ENCODE measurements around the gene SLC38A5.

Gene SLC38A5

DNA sequence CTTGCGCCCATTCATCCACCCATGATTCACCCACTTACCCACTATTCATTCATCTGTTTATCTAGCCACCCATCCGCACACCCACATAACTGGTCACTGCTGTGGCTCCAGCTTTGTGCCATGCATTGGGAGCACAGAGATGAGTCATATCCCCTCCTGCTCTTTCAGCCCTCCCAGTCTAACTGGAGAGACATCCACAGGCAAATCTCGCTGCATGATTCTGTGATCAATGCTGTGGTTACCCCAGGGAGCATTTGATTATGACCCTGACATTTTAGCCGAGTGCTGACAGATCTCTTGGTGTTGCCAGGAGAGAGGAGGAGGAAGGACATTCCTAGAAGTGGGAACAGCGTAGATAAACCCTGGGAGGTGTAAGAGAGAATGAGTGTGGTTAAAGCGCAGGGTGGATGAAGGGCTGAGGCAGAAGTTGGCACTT lies 28.3 kb upstream of the SLC38A5 start:
- H3F3A ChIP-seq (ENCODE audit: low read depth), result no peaks in the 10 kb centered on the region
- H3K4me3 ChIP-seq (ENCODE audit: low read length, poor library complexity, severe bottlenecking), result no peak overlapping the region
- no peak overlapping the region for H3K9ac ChIP-seq (ENCODE audit: low read depth, low read length, poor library complexity, severe bottlenecking)
- H3K27me3 ChIP-seq (ENCODE audit: insufficient read depth, low read length, poor library complexity, severe bottlenecking), result no peaks in the 10 kb centered on the region
- no peaks in the 10 kb centered on the region for H4K20me1 ChIP-seq (ENCODE audit: insufficient read depth, low read length, poor library complexity, severe bottlenecking)
- H3K9me2 ChIP-seq (replicated peaks; ENCODE audit: low read depth, low read length), result no peaks in the 10 kb centered on the region
- no peaks in the 10 kb centered on the region for H3K36me3 ChIP-seq (ENCODE audit: insufficient read depth, low read length)
- H3K9me3 ChIP-seq (ENCODE audit: insufficient read depth, low read depth, low read length), result no peaks in the 10 kb centered on the region
- TF ChIP-seq EZH2phosphoT487 (IDR thresholded peaks at IDR 0.05; ENCODE audit: borderline replicate concordance), result no peak
- no peak for TF ChIP-seq CTCF (conservative IDR thresholded peaks at IDR 0.05; ENCODE audit: low read length)
- no peaks in the 10 kb centered on the region for H3K4me1 ChIP-seq (ENCODE audit: insufficient read depth, low read length, poor library complexity, severe bottlenecking)
- H2AFZ ChIP-seq (ENCODE audit: low read length), result no peak overlapping the region
- H3K4me2 ChIP-seq (ENCODE audit: low read depth, low read length, poor library complexity, severe bottlenecking), result no peak overlapping the region
- H3K79me2 ChIP-seq (ENCODE audit: insufficient read depth, low read length), result no peaks in the 10 kb centered on the region

- H3F3A ChIP-seq (ENCODE audit: low read depth), result no peaks in the 10 kb centered on the region
- H4K20me1 ChIP-seq (ENCODE audit: insufficient read depth, low read length, poor library complexity, severe bottlenecking), result no peaks in the 10 kb centered on the region
- no peaks in the 10 kb centered on the region for H3K36me3 ChIP-seq (ENCODE audit: insufficient read depth, low read length)
- H3K9me2 ChIP-seq (replicated peaks; ENCODE audit: low read depth, low read length), result no peaks in the 10 kb centered on the region
- no peak overlapping the region for H3K4me2 ChIP-seq (ENCODE audit: low read depth, low read length, poor library complexity, severe bottlenecking)
- no peaks in the 10 kb centered on the region for H3K27me3 ChIP-seq (ENCODE audit: insufficient read depth, low read length, poor library complexity, severe bottlenecking)
- no peaks in the 10 kb centered on the region for H3K9me3 ChIP-seq (ENCODE audit: insufficient read depth, low read depth, low read length)
- H3K4me3 ChIP-seq (ENCODE audit: low read length, poor library complexity, severe bottlenecking), result no peak overlapping the region
- H2AFZ ChIP-seq (ENCODE audit: low read length), result no peak overlapping the region
- no peaks in the 10 kb centered on the region for H3K79me2 ChIP-seq (ENCODE audit: insufficient read depth, low read length)
- no peak overlapping the region for H3K9ac ChIP-seq (ENCODE audit: low read depth, low read length, poor library complexity, severe bottlenecking)
- no peak for TF ChIP-seq EZH2phosphoT487 (IDR thresholded peaks at IDR 0.05; ENCODE audit: borderline replicate concordance)
- TF ChIP-seq CTCF (conservative IDR thresholded peaks at IDR 0.05; ENCODE audit: low read length), result no peak
- no peaks in the 10 kb centered on the region for H3K4me1 ChIP-seq (ENCODE audit: insufficient read depth, low read length, poor library complexity, severe bottlenecking)
These were observed 27.8 kb upstream of the SLC38A5 start for GRCh38 chrX:48497871-48498270.

DNA sequence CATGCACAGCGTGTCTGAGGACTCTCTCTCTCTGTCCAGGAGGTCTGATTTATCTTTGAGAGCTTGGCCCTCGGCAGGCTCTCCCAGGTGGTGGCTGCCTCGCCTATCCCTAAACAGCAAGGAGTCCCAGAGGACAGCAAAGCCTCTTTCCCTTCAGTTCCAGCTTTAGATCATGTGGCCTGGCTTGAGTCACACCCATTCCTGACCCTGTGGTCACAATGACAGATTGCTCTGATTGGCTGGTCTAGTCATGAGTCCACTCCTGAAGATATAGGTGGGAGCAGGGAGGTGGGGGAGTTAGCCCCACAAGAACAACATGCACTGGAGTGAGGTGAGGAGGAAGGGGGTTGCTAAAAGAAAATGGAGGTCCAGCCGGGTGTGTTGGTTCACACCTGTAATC lies 26.6 kb upstream of the SLC38A5 start:
- H3K36me3 ChIP-seq (ENCODE audit: insufficient read depth, low read length), result no peaks in the 10 kb centered on the region
- no peaks in the 10 kb centered on the region for H3F3A ChIP-seq (ENCODE audit: low read depth)
- TF ChIP-seq CTCF (conservative IDR thresholded peaks at IDR 0.05; ENCODE audit: low read length) (no peak), EZH2phosphoT487 (IDR thresholded peaks at IDR 0.05; ENCODE audit: borderline replicate concordance) (no peak)
- no peak overlapping the region for H3K9ac ChIP-seq (ENCODE audit: low read depth, low read length, poor library complexity, severe bottlenecking)
- no peaks in the 10 kb centered on the region for H3K9me3 ChIP-seq (ENCODE audit: insufficient read depth, low read depth, low read length)
- no peaks in the 10 kb centered on the region for H4K20me1 ChIP-seq (ENCODE audit: insufficient read depth, low read length, poor library complexity, severe bottlenecking)
- no peaks in the 10 kb centered on the region for H3K4me1 ChIP-seq (ENCODE audit: insufficient read depth, low read length, poor library complexity, severe bottlenecking)
- no peak overlapping the region for H3K4me3 ChIP-seq (ENCODE audit: low read length, poor library complexity, severe bottlenecking)
- no peak overlapping the region for H2AFZ ChIP-seq (ENCODE audit: low read length)
- H3K4me2 ChIP-seq (ENCODE audit: low read depth, low read length, poor library complexity, severe bottlenecking), result no peak overlapping the region
- no peaks in the 10 kb centered on the region for H3K9me2 ChIP-seq (replicated peaks; ENCODE audit: low read depth, low read length)
- H3K79me2 ChIP-seq (ENCODE audit: insufficient read depth, low read length), result no peaks in the 10 kb centered on the region
- no peaks in the 10 kb centered on the region for H3K27me3 ChIP-seq (ENCODE audit: insufficient read depth, low read length, poor library complexity, severe bottlenecking)
